HepG2 (cell line): ENCODE results near the gene LAMB4. TPM values are rescaled to one million over a fixed set of nuclear protein-coding genes. Genes with fewer than 3 reads are reported as not detected.

ENCODE experiments used
- ATAC-seq: fragments of 200-7000 bp; cut with Tn5 transposase; 3 replicates; pipeline ENCODE4 v1.9.1; 2020; ENCODE audit warnings: mild to moderate bottlenecking, moderate library complexity
- BruUV-seq: library from RNA; stranded (reverse); fragments of 400-500 nt; replicated peaks from 2 replicates; lab custom pipeline; 2021; lab: Mats Ljungman, UMichigan
- CTCF ChIA-PET: fragments of 300-600 bp; formaldehyde crosslinking; extraction: SDS; loops from one replicate; lab custom pipeline; 2021; ENCODE audit warnings: low total read pairs, inconsistent platforms, low intra/inter-chr PET ratio; lab: Yijun Ruan, JAX
- POLR2A ChIA-PET: fragments of 350-600 bp; sonication (Branson Sonifier 250); formaldehyde crosslinking; loops from one replicate; lab custom pipeline; 2020; ENCODE audit warnings: antibody characterized with exemption, inconsistent platforms; lab: Yijun Ruan, JAX
- DNase-seq: peaks from one replicate; pipeline ENCODE4 v3.0.0-alpha.2; 2015; ENCODE audit warnings: low spot score
- FAIRE-seq: peaks from 3 replicates; lab custom pipeline; 2011; peaks lifted over from hg19 to GRCh38; lab: Jason Lieb, UNC
- H2AFZ ChIP-seq: one replicate; pipeline ENCODE4 v1.6.1; 2011; ENCODE audit warnings: low read length, inconsistent platforms
- H3K27ac ChIP-seq: fragments of 300-600 bp; 3 replicates; pipeline ENCODE4 v1.8.0; 2011; ENCODE audit warnings: mixed run types, mild to moderate bottlenecking, mixed read lengths, low read length, inconsistent platforms; ENCODE audit not compliant: insufficient read depth; ENCODE audit errors: extremely low read length
- H3K27me3 ChIP-seq, 2 experiments: fragments of 200-600 bp in 1 of 2; 2 replicates in 1 of 2; 3 replicates in 1 of 2; pipeline versions ENCODE4 v1.6.0 to v1.8.0; 2011; ENCODE audit warnings: low read length in 2 of 2, mild to moderate bottlenecking in 2 of 2, moderate library complexity in 2 of 2, inconsistent platforms in 1 of 2; ENCODE audit not compliant: insufficient read depth in 2 of 2, control insufficient read depth in 1 of 2
- H3K36me3 ChIP-seq, 2 experiments: fragments of 200-600 bp in 1 of 2; replicated peaks in 1 of 2; 2 replicates in 1 of 2; 3 replicates in 1 of 2; pipeline versions ENCODE4 v1.5.1 to v1.8.0; 2011; ENCODE audit warnings: low read length in 2 of 2, inconsistent platforms in 1 of 2; ENCODE audit not compliant: insufficient read depth in 2 of 2, control insufficient read depth in 1 of 2
- H3K4me1 ChIP-seq: 2 replicates; pipeline ENCODE4 v1.5.1; 2012; ENCODE audit warnings: low read length, inconsistent platforms; ENCODE audit not compliant: insufficient read depth
- H3K4me2 ChIP-seq: 2 replicates; pipeline ENCODE4 v1.6.0; 2011; ENCODE audit warnings: low read depth, low read length, inconsistent platforms
- H3K4me3 ChIP-seq, 3 experiments: fragments of 200-600 bp in 1 of 3; sonication (generic), shearing (Covaris generic) in 1 of 3; replicated peaks in 1 of 3; 2 replicates each; pipeline ENCODE4 v1.5.1; 2011 to 2016; ENCODE audit warnings: low read length in 3 of 3, inconsistent platforms in 2 of 3, low read depth in 2 of 3, mild to moderate bottlenecking in 2 of 3, control low read depth in 1 of 3, mixed read lengths in 1 of 3; ENCODE audit not compliant: insufficient read depth in 1 of 3
- H3K79me2 ChIP-seq: one replicate; pipeline ENCODE4 v1.6.1; 2011; ENCODE audit warnings: low read length, inconsistent platforms; ENCODE audit not compliant: insufficient read depth
- H3K9ac ChIP-seq: 2 replicates; pipeline ENCODE4 v1.6.0; 2011; ENCODE audit warnings: mild to moderate bottlenecking, low read depth, low read length, inconsistent platforms; ENCODE audit not compliant: insufficient read depth
- H3K9me3 ChIP-seq: 2 replicates; pipeline ENCODE4 v1.5.1; 2012; ENCODE audit warnings: mild to moderate bottlenecking, low read length
- H4K20me1 ChIP-seq: 2 replicates; pipeline ENCODE4 v1.6.0; 2011; ENCODE audit warnings: inconsistent platforms, mild to moderate bottlenecking, low read length, moderate library complexity; ENCODE audit not compliant: insufficient read depth
- HOXD1 ChIP-seq: sonication (generic); formaldehyde crosslinking; IDR thresholded peaks from 2 replicates; pipeline ENCODE4 v1.5.0; 2020; ENCODE audit warnings: missing genetic modification reagents
- KIAA2018 ChIP-seq: sonication (generic); formaldehyde crosslinking; IDR thresholded peaks from 2 replicates; pipeline ENCODE4 v1.5.0; 2020; ENCODE audit warnings: mild to moderate bottlenecking, missing genetic modification reagents, borderline replicate concordance
- MEIS2 ChIP-seq: sonication (generic); formaldehyde crosslinking; IDR thresholded peaks from 2 replicates; pipeline ENCODE4 v1.9.0; 2021; ENCODE audit warnings: mild to moderate bottlenecking, missing genetic modification reagents
- NAIF1 ChIP-seq: sonication (generic); formaldehyde crosslinking; IDR thresholded peaks from 2 replicates; pipeline ENCODE4 v1.5.0; 2020; ENCODE audit warnings: mild to moderate bottlenecking, missing genetic modification reagents, borderline replicate concordance
- SNAPC2 ChIP-seq: sonication (generic); formaldehyde crosslinking; IDR thresholded peaks from 2 replicates; pipeline ENCODE4 v1.8.1; 2022; ENCODE audit warnings: mild to moderate bottlenecking, missing genetic modification reagents
- ZBTB21 ChIP-seq: sonication (generic); formaldehyde crosslinking; IDR thresholded peaks from 2 replicates; pipeline ENCODE4 v1.4.0; 2020; ENCODE audit warnings: missing genetic modification reagents
- ZIK1 ChIP-seq: sonication (generic); formaldehyde crosslinking; IDR thresholded peaks from 2 replicates; pipeline ENCODE4 v1.5.0; 2020; ENCODE audit warnings: mild to moderate bottlenecking, low read depth, missing genetic modification reagents, borderline replicate concordance
- ZNF30 ChIP-seq: sonication (generic); formaldehyde crosslinking; IDR thresholded peaks from 2 replicates; pipeline ENCODE4 v1.5.0; 2020; ENCODE audit warnings: mild to moderate bottlenecking, missing genetic modification reagents
- ZNF431 ChIP-seq: sonication (generic); formaldehyde crosslinking; IDR thresholded peaks from 2 replicates; pipeline ENCODE4 v1.9.0; 2022; ENCODE audit warnings: missing genetic modification reagents, low read depth, mild to moderate bottlenecking, borderline replicate concordance
- ZNF678 ChIP-seq: sonication (generic); formaldehyde crosslinking; IDR thresholded peaks from 2 replicates; pipeline ENCODE4 v1.4.0; 2020; ENCODE audit warnings: mild to moderate bottlenecking, missing genetic modification reagents
- ZNF749 ChIP-seq: sonication (generic); formaldehyde crosslinking; IDR thresholded peaks from 2 replicates; pipeline ENCODE4 v1.8.0; 2022; ENCODE audit warnings: mild to moderate bottlenecking, missing genetic modification reagents, moderate library complexity, borderline replicate concordance
- WGBS: methylation state at CpG from one replicate; pipeline ENCODE4 v1.1.6; 2017; ENCODE audit warnings: low lambda C conversion rate; 5-methylcytosine and 5-hydroxymethylcytosine counted together
- in situ Hi-C: cut with HindIII; loops from 2 replicates; pipeline ENCODE4 v1.10.0; 2017; ENCODE audit warnings: low pct_unique_long_range_greater_than_20kb; ENCODE audit not compliant: extremely low pct_ligation_motif_present
- intact Hi-C: fragments of 100-400 bp; cut with micrococcal nuclease; formaldehyde crosslinking; loops from one replicate; pipeline ENCODE4 v1.10.0; 2022; ENCODE audit not compliant: unreplicated experiment
- polyA plus RNA-seq, 8 experiments: library from polyadenylated mRNA; depleted of rRNA in 3 of 8; stranded (reverse) in 7 of 8; unstranded in 1 of 8; fragments of >200 nt; fragmentation: Illumina TruSeq in 4 of 8; extraction: Trizol in 4 of 8; gene quantifications; 2 replicates each; pipeline versions ENCODE4 v1.2.1 to v1.2.3, GENCODE V29; 2011 to 2016; ENCODE audit warnings: low read depth in 4 of 8, missing spikeins in 1 of 8, mixed read lengths in 1 of 8; ENCODE audit not compliant: insufficient read depth in 1 of 8
- total RNA-seq, 5 experiments: library from RNA; depleted of rRNA; stranded (reverse); fragments of >200 nt; fragmentation: Illumina TruSeq; extraction: Trizol; gene quantifications; 2 replicates each; pipeline ENCODE4 v1.2.3, GENCODE V29; 2016; ENCODE audit warnings: low read depth in 1 of 5

LAMB4 gene
- total and polyA plus RNA-seq, 2 of the 13 experiments (the other 11 are each of a cell fraction or from before 2014, with no cell fraction given) = 0.05 TPM; not detected in 1

DNA sequence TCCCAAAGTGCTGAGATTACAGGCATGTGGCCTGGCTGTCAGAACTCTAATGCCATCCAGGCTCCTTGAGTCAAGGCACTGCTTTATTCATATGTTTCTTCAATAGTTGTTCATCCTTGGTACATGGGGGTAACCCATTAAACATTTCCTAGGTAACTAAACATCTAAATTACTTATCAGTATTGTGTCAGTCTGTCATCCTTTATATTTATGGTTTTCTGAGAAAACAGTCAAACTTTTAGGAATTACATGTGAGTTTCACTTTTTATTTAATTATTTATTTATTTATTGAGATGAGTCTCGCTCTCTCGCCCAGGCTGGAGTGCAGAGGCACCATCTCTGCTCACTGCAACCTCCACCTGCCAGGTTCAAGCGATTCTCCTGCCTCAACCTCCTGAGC, 81.7 kb downstream of the LAMB4 start:
- Histone ChIP-seq H2AFZ (no peak overlapping the region), H3K9me3 (no peaks in the 10 kb centered on the region), H3K27me3 (no peaks in the 10 kb centered on the region), H3K4me3 (no peak overlapping the region), H3K9ac (no peak overlapping the region), H4K20me1 (no peaks in the 10 kb centered on the region), H3K27ac (no peak overlapping the region), H3K4me2 (no peak overlapping the region), H3K79me2 (no peaks in the 10 kb centered on the region), H3K4me1 (peaks cover 17% of the 10 kb centered on the region), H3K36me3 (no peaks in the 10 kb centered on the region)
- no peak for DNase-seq
- POLR2A ChIA-PET = no interaction called here
- WGBS = 91% methylated on average over 3 of the region's 3 CpGs
- FAIRE-seq = no peak
- intact Hi-C loops (no loop called here), in situ Hi-C loops (no loop called here)
- ATAC-seq = no peak
- no TSS peak for BruUV-seq
- no peak for TF ChIP-seq NAIF1 (CRISPR knock-in tag)
- no peak for TF ChIP-seq ZNF30 (CRISPR knock-in tag)
- CTCF ChIA-PET = no interaction called here

- WGBS = 60% methylated on average over 6 of the region's 6 CpGs
- POLR2A ChIA-PET = no interaction called here
- ATAC-seq = no peak
- TF ChIP-seq HOXD1 (CRISPR knock-in tag) = no peak
- TF ChIP-seq ZNF431 (CRISPR knock-in tag) = no peak
- no peak for TF ChIP-seq ZIK1 (CRISPR knock-in tag)
- TF ChIP-seq ZBTB21 (CRISPR knock-in tag) = no peak
- no peak for TF ChIP-seq MEIS2 (CRISPR knock-in tag)
- TF ChIP-seq KIAA2018 (CRISPR knock-in tag) = no peak
- TF ChIP-seq ZNF749 (CRISPR knock-in tag) = no peak
- TF ChIP-seq ZNF678 (CRISPR knock-in tag) = no peak
- no peak for TF ChIP-seq SNAPC2
Measured at GRCh38 chr7:108046952-108047506, 83.1 kb downstream of the LAMB4 start.

More at GRCh38 chr7:108046952-108047506, 83.1 kb downstream of the LAMB4 start:
- Histone ChIP-seq H3K27me3 (no peaks in the 10 kb centered on the region), H4K20me1 (no peaks in the 10 kb centered on the region), H3K27ac (no peak overlapping the region), H3K9me3 (no peaks in the 10 kb centered on the region), H3K4me2 (no peak overlapping the region), H3K4me3 (no peak overlapping the region), H3K9ac (no peak overlapping the region), H3K4me1 (peaks cover 14% of the 10 kb centered on the region), H3K36me3 (no peaks in the 10 kb centered on the region), H2AFZ (no peak overlapping the region), H3K79me2 (no peaks in the 10 kb centered on the region)
- intact Hi-C loops (no loop called here), in situ Hi-C loops (no loop called here)
- CTCF ChIA-PET = no interaction called here
- DNase-seq (no peak), FAIRE-seq (no peak)
- BruUV-seq = no TSS peak
